Measurements from ENCODE around the gene RBM15.

Gene RBM15

GRCh38 chr1:110300412-110301085 is 38.6 kb upstream of the RBM15 start:
- no peaks in the 10 kb centered on the region for H3K9me3 ChIP-seq (ENCODE audit: insufficient read depth, low read length)
- DNase-seq (ENCODE audit: low read depth, low spot score): no peak
- TF ChIP-seq SUZ12 (IDR thresholded peaks at IDR 0.05; ENCODE audit: extremely low read depth, insufficient read depth, insufficient read length) (no peak), YY1 (IDR thresholded peaks at IDR 0.05; ENCODE audit: insufficient read depth, insufficient read length) (no peak)
- H3K4me1 ChIP-seq (ENCODE audit: insufficient read depth, insufficient read length): no peaks in the 10 kb centered on the region
- H3K36me3 ChIP-seq (ENCODE audit: insufficient read depth, insufficient read length, low read length): no peaks in the 10 kb centered on the region
- no peaks in the 10 kb centered on the region for H3K27me3 ChIP-seq (ENCODE audit: insufficient read depth, insufficient read length)
- H3K4me3 ChIP-seq (ENCODE audit: insufficient read length, low read depth): no peak overlapping the region
- H3K9ac ChIP-seq (ENCODE audit: insufficient read length, low read depth): no peak overlapping the region

- Histone ChIP-seq H3K9me3 (ENCODE audit: insufficient read depth, low read length) (no peaks in the 10 kb centered on the region), H3K27me3 (ENCODE audit: insufficient read depth, insufficient read length) (no peaks in the 10 kb centered on the region), H3K4me3 (ENCODE audit: insufficient read length, low read depth) (no peak overlapping the region), H3K36me3 (ENCODE audit: insufficient read depth, insufficient read length, low read length) (no peaks in the 10 kb centered on the region), H3K9ac (ENCODE audit: insufficient read length, low read depth) (no peak overlapping the region), H3K4me1 (ENCODE audit: insufficient read depth, insufficient read length) (no peaks in the 10 kb centered on the region)
- no peak for TF ChIP-seq SUZ12 (IDR thresholded peaks at IDR 0.05; ENCODE audit: extremely low read depth, insufficient read depth, insufficient read length)
- TF ChIP-seq YY1 (IDR thresholded peaks at IDR 0.05; ENCODE audit: insufficient read depth, insufficient read length): no peak
- TF ChIP-seq ZNF274 (IDR thresholded peaks at IDR 0.05; ENCODE audit: low read depth, low read length): no peak
- no peak for DNase-seq (ENCODE audit: low read depth, low spot score)
These were observed 36.3 kb upstream of the RBM15 start for GRCh38 chr1:110302836-110303235.

GRCh38 chr1:110305900-110306420 is 33.2 kb upstream of the RBM15 start:
- DNase-seq (ENCODE audit: low read depth, low spot score): no peak
- Histone ChIP-seq H3K4me3 (ENCODE audit: insufficient read length, low read depth) (no peak overlapping the region), H3K9me3 (ENCODE audit: insufficient read depth, low read length) (no peaks in the 10 kb centered on the region), H3K27me3 (ENCODE audit: insufficient read depth, insufficient read length) (no peaks in the 10 kb centered on the region), H3K9ac (ENCODE audit: insufficient read length, low read depth) (no peak overlapping the region), H3K4me1 (ENCODE audit: insufficient read depth, insufficient read length) (peaks cover 2% of the 10 kb centered on the region), H3K36me3 (ENCODE audit: insufficient read depth, insufficient read length, low read length) (no peaks in the 10 kb centered on the region)
- TF ChIP-seq YY1 (IDR thresholded peaks at IDR 0.05; ENCODE audit: insufficient read depth, insufficient read length): no peak
- TF ChIP-seq SUZ12 (IDR thresholded peaks at IDR 0.05; ENCODE audit: extremely low read depth, insufficient read depth, insufficient read length): no peak
- TF ChIP-seq ZNF274 (IDR thresholded peaks at IDR 0.05; ENCODE audit: low read depth, low read length): no peak

- TF ChIP-seq SUZ12 (IDR thresholded peaks at IDR 0.05; ENCODE audit: extremely low read depth, insufficient read depth, insufficient read length): no peak
- no peak for TF ChIP-seq YY1 (IDR thresholded peaks at IDR 0.05; ENCODE audit: insufficient read depth, insufficient read length)
- TF ChIP-seq ZNF274 (IDR thresholded peaks at IDR 0.05; ENCODE audit: low read depth, low read length): no peak
- Histone ChIP-seq H3K9ac (ENCODE audit: insufficient read length, low read depth) (no peak overlapping the region), H3K9me3 (ENCODE audit: insufficient read depth, low read length) (no peaks in the 10 kb centered on the region), H3K4me3 (ENCODE audit: insufficient read length, low read depth) (no peak overlapping the region), H3K4me1 (ENCODE audit: insufficient read depth, insufficient read length) (peaks cover 2% of the 10 kb centered on the region), H3K36me3 (ENCODE audit: insufficient read depth, insufficient read length, low read length) (no peaks in the 10 kb centered on the region), H3K27me3 (ENCODE audit: insufficient read depth, insufficient read length) (no peaks in the 10 kb centered on the region)
- DNase-seq (ENCODE audit: low read depth, low spot score): no peak
These were observed 31.8 kb upstream of the RBM15 start for GRCh38 chr1:110307239-110307974.

GRCh38 chr1:110308247-110308646 is 30.9 kb upstream of the RBM15 start:
- peaks cover 2% of the 10 kb centered on the region for H3K4me1 ChIP-seq (ENCODE audit: insufficient read depth, insufficient read length)
- H3K27me3 ChIP-seq (ENCODE audit: insufficient read depth, insufficient read length): no peaks in the 10 kb centered on the region
- no peak overlapping the region for H3K4me3 ChIP-seq (ENCODE audit: insufficient read length, low read depth)
- no peak for DNase-seq (ENCODE audit: low read depth, low spot score)
- no peaks in the 10 kb centered on the region for H3K36me3 ChIP-seq (ENCODE audit: insufficient read depth, insufficient read length, low read length)
- TF ChIP-seq YY1 (IDR thresholded peaks at IDR 0.05; ENCODE audit: insufficient read depth, insufficient read length) (no peak), ZNF274 (IDR thresholded peaks at IDR 0.05; ENCODE audit: low read depth, low read length) (no peak), SUZ12 (IDR thresholded peaks at IDR 0.05; ENCODE audit: extremely low read depth, insufficient read depth, insufficient read length) (no peak)
- no peak overlapping the region for H3K9ac ChIP-seq (ENCODE audit: insufficient read length, low read depth)
- no peaks in the 10 kb centered on the region for H3K9me3 ChIP-seq (ENCODE audit: insufficient read depth, low read length)

GRCh38 chr1:110309139-110309538 is 30.0 kb upstream of the RBM15 start:
- no peak for TF ChIP-seq SUZ12 (IDR thresholded peaks at IDR 0.05; ENCODE audit: extremely low read depth, insufficient read depth, insufficient read length)
- no peak for TF ChIP-seq YY1 (IDR thresholded peaks at IDR 0.05; ENCODE audit: insufficient read depth, insufficient read length)
- TF ChIP-seq ZNF274 (IDR thresholded peaks at IDR 0.05; ENCODE audit: low read depth, low read length): no peak
- Histone ChIP-seq H3K4me1 (ENCODE audit: insufficient read depth, insufficient read length) (peaks cover 2% of the 10 kb centered on the region), H3K36me3 (ENCODE audit: insufficient read depth, insufficient read length, low read length) (no peaks in the 10 kb centered on the region), H3K27me3 (ENCODE audit: insufficient read depth, insufficient read length) (no peaks in the 10 kb centered on the region), H3K9ac (ENCODE audit: insufficient read length, low read depth) (no peak overlapping the region), H3K4me3 (ENCODE audit: insufficient read length, low read depth) (no peak overlapping the region), H3K9me3 (ENCODE audit: insufficient read depth, low read length) (no peaks in the 10 kb centered on the region)
- no peak for DNase-seq (ENCODE audit: low read depth, low spot score)

GRCh38 chr1:110309767-110310166 is 29.4 kb upstream of the RBM15 start:
- TF ChIP-seq ZNF274 (IDR thresholded peaks at IDR 0.05; ENCODE audit: low read depth, low read length) (no peak), YY1 (IDR thresholded peaks at IDR 0.05; ENCODE audit: insufficient read depth, insufficient read length) (no peak), SUZ12 (IDR thresholded peaks at IDR 0.05; ENCODE audit: extremely low read depth, insufficient read depth, insufficient read length) (no peak)
- H3K4me3 ChIP-seq (ENCODE audit: insufficient read length, low read depth): no peak overlapping the region
- peaks cover 2% of the 10 kb centered on the region for H3K4me1 ChIP-seq (ENCODE audit: insufficient read depth, insufficient read length)
- H3K9me3 ChIP-seq (ENCODE audit: insufficient read depth, low read length): no peaks in the 10 kb centered on the region
- no peak for DNase-seq (ENCODE audit: low read depth, low spot score)
- H3K27me3 ChIP-seq (ENCODE audit: insufficient read depth, insufficient read length): no peaks in the 10 kb centered on the region
- no peak overlapping the region for H3K9ac ChIP-seq (ENCODE audit: insufficient read length, low read depth)
- H3K36me3 ChIP-seq (ENCODE audit: insufficient read depth, insufficient read length, low read length): no peaks in the 10 kb centered on the region
